Measurements from ENCODE around the gene RNF130. TPM values are rescaled to one million over a fixed set of nuclear protein-coding genes. Genes with fewer than 3 reads are reported as not detected.

Gene RNF130
- total RNA-seq, 1 donor from 2014 or later: 103 TPM

DNA sequence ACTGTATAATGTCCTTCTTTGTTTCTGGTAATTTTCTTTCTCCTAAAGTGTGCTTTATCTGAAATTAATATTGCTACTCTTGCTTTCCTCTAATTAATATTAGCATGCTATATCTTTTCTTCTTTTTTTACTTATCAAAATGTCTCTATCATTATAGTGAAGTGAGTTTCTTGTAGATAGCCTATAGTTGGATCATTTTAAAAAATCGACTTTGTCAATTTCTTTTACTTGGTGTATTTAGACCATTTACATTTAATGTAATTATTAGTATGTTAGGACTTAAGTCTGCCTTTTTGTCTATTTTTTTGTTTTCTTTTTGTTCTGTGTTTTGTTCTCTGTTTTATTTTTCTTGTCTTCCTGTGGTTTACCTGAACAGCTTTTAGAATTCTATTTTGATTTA, 35.4 kb upstream of the RNF130 start:
- DNase-seq (ENCODE audit: extremely low spot score in 2 of 2): no peak
- TF ChIP-seq, protein P1, sequence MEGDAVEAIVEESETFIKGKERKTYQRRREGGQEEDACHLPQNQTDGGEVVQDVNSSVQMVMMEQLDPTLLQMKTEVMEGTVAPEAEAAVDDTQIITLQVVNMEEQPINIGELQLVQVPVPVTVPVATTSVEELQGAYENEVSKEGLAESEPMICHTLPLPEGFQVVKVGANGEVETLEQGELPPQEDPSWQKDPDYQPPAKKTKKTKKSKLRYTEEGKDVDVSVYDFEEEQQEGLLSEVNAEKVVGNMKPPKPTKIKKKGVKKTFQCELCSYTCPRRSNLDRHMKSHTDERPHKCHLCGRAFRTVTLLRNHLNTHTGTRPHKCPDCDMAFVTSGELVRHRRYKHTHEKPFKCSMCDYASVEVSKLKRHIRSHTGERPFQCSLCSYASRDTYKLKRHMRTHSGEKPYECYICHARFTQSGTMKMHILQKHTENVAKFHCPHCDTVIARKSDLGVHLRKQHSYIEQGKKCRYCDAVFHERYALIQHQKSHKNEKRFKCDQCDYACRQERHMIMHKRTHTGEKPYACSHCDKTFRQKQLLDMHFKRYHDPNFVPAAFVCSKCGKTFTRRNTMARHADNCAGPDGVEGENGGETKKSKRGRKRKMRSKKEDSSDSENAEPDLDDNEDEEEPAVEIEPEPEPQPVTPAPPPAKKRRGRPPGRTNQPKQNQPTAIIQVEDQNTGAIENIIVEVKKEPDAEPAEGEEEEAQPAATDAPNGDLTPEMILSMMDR (IDR thresholded peaks at IDR 0.05): no peak
- Histone ChIP-seq H3K9me3 (peaks cover 13% of the 10 kb centered on the region), H3K4me3 (no peak overlapping the region), H3K27me3 (no peaks in the 10 kb centered on the region), H3K36me3 (no peaks in the 10 kb centered on the region), H3K4me1 (no peaks in the 10 kb centered on the region), H3K27ac (no peak overlapping the region)
- intact Hi-C loops (cut with DNase I): no loop called here

DNA sequence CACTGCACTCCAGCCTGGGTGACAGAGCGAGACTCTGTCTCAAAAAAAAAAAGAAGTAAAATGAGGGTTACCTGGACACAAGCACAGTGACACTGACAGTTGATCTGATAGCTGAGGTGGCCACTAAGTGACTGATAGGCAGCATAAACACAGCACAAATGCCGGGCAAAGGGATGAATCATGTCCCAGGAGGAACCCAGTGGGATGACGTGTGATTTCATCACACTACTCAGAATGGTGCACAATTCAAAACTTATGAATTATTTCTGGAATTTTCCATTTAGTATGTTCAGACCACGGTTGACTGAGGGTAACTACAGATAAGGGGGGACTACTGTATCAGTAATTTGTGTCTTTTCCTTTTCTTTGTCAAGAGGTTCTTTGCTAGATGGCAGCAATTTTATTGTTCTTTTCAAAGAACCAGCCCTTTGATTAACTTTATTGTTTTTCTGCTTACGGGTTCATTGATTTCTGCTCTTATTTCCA, 34.3 kb upstream of the RNF130 start:
- Histone ChIP-seq H3K4me1 (no peaks in the 10 kb centered on the region), H3K4me3 (no peak overlapping the region), H3K36me3 (no peaks in the 10 kb centered on the region), H3K27ac (no peak overlapping the region), H3K27me3 (no peaks in the 10 kb centered on the region), H3K9me3 (peaks cover 13% of the 10 kb centered on the region)
- no peak for DNase-seq (ENCODE audit: extremely low spot score in 2 of 2)
- TF ChIP-seq POLR2AphosphoS5 (IDR thresholded peaks at IDR 0.05; ENCODE audit: insufficient read depth in 1 of 2, low read depth in 1 of 2) (no peak), POLR2A (IDR thresholded peaks at IDR 0.05) (no peak)
- intact Hi-C loops (cut with DNase I): no loop called here

DNA sequence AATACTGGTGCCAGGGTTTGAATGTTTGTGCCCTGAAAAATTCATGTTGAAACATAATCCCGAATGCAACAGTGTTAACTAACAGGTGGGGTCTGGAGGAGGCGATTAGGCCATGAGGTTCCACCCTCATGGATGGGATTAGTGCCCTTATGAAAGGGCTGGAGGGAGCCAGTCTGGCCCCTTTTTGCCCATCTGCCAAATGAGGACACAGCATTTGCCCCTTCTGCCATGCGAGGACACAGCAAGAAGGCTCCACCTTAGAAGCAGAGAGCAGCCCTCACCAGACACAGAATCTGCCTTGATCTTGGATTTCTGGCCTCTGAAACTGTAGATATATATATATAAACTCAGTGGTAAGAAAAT, 32.6 kb upstream of the RNF130 start:
- H3K4me1 ChIP-seq: no peaks in the 10 kb centered on the region
- TF ChIP-seq POLR2A (IDR thresholded peaks at IDR 0.05) (no peak), POLR2AphosphoS5 (IDR thresholded peaks at IDR 0.05; ENCODE audit: insufficient read depth in 1 of 2, low read depth in 1 of 2) (no peak)
- TF ChIP-seq, protein P1 (IDR thresholded peaks at IDR 0.05): no peak
- intact Hi-C loops (cut with DNase I): no loop called here
- DNase-seq (ENCODE audit: extremely low spot score in 2 of 2): no peak
- H3K9me3 ChIP-seq: peaks cover 13% of the 10 kb centered on the region
- H3K36me3 ChIP-seq: no peaks in the 10 kb centered on the region
- no peak overlapping the region for H3K4me3 ChIP-seq
- no peak overlapping the region for H3K27ac ChIP-seq
- no peaks in the 10 kb centered on the region for H3K27me3 ChIP-seq

DNA sequence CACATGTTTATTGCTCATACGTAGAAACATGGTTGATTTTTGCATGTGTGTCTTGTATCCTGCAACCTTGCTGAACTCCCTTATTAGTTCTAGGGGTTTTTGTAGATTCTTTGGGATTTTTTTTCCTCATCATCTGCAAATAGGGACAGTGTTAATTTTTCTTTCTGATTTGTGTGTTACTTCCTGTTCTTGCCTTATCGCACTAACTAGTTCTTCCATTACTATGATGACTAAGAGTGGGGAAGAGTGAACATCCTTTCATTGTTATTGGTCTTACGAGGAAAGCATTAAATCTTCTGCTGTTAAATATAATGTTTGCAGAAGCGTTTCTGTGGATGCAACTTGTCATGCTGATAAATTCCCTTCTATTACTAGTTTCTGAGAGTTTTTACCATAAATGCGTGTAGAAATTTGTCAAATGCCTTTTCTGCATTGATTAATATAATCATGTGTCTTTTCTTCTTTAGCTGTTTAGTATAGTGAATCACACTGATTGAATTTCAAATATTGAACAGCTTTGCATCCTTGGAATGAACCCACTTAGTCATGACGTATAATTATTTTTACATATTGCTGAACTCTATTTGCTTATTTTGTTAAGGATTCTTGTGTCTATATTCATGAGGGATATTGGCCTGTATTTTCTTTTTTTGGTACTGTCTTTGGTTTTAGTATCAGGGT, 32.1 kb upstream of the RNF130 start:
- intact Hi-C loops (cut with DNase I): no loop called here
- Histone ChIP-seq H3K4me3 (no peak overlapping the region), H3K27ac (no peak overlapping the region), H3K4me1 (no peaks in the 10 kb centered on the region), H3K36me3 (no peaks in the 10 kb centered on the region), H3K9me3 (peaks cover 13% of the 10 kb centered on the region), H3K27me3 (no peaks in the 10 kb centered on the region)
- TF ChIP-seq POLR2AphosphoS5 (IDR thresholded peaks at IDR 0.05; ENCODE audit: insufficient read depth in 1 of 2, low read depth in 1 of 2) (no peak), POLR2A (IDR thresholded peaks at IDR 0.05) (no peak)
- TF ChIP-seq, protein P1 (IDR thresholded peaks at IDR 0.05): no peak
- DNase-seq (ENCODE audit: extremely low spot score in 2 of 2): no peak

DNA sequence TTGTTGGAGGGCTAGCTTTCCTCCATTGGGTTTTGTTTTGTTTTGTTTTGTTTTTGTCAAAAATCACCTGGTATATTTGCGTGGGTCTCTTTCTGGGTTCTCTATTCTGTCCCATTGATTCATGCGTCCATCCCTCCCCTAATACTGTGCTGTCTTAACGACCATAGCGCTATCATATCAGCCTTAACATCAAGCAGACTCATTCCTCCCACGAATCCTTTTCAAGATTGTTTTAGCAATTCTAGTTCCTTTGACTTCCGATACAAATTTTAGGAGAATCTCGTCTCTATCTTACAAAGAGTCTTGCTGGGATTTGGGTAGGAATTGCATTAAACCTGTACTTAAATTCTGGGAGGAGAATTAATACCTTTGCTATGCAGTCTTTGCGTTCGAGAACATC, 31.1 kb upstream of the RNF130 start:
- H3K9me3 ChIP-seq: peaks cover 10% of the 10 kb centered on the region
- TF ChIP-seq POLR2AphosphoS5 (IDR thresholded peaks at IDR 0.05; ENCODE audit: insufficient read depth in 1 of 2, low read depth in 1 of 2): no peak
- H3K4me3 ChIP-seq: no peak overlapping the region
- no peaks in the 10 kb centered on the region for H3K36me3 ChIP-seq
- intact Hi-C loops (cut with DNase I): no loop called here
- H3K27me3 ChIP-seq: no peaks in the 10 kb centered on the region
- no peak for DNase-seq (ENCODE audit: extremely low spot score in 2 of 2)
- no peak overlapping the region for H3K27ac ChIP-seq
- no peaks in the 10 kb centered on the region for H3K4me1 ChIP-seq

DNA sequence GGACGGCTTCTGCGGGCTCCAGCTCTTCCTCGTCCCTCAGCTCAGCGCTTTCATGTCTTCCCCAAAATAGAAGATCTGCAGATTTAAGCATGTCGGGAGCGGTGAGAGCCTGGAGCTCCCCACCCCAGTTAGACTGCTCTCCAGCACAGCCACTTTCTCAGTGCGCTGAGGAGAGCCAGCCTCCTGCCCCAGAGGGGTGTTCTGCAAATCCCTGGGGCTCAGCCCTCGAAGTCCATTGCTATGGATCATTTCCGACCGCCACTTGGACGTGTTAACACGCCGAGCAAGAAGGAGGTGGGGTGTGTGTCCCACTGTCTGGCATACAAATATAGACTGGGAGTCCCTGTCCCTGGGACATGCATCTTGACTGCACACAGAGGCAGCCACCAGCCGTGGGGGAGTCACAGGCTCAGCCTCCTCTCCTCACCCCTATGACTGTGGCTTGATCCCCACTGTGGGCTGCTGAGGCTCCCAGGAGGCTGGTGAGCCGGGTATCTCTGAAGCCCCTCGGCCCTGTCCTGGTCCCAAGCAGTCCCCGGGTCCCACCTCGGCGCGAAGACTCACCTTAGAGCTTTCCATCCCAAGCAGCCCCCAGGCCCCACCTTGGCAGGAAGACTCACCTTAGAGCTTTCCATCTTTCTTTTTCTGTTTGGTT, 30.0 kb upstream of the RNF130 start:
- H3K27me3 ChIP-seq: no peaks in the 10 kb centered on the region
- intact Hi-C loops (cut with DNase I): no loop called here
- no peak for DNase-seq (ENCODE audit: extremely low spot score in 2 of 2)
- no peaks in the 10 kb centered on the region for H3K9me3 ChIP-seq
- H3K4me3 ChIP-seq: no peak overlapping the region
- TF ChIP-seq, protein P1 (IDR thresholded peaks at IDR 0.05): no peak
- no peak for TF ChIP-seq POLR2A (IDR thresholded peaks at IDR 0.05)
- no peak for TF ChIP-seq POLR2AphosphoS5 (IDR thresholded peaks at IDR 0.05; ENCODE audit: insufficient read depth in 1 of 2, low read depth in 1 of 2)
- no peaks in the 10 kb centered on the region for H3K36me3 ChIP-seq
- H3K27ac ChIP-seq: no peak overlapping the region
- no peaks in the 10 kb centered on the region for H3K4me1 ChIP-seq

All from vagina (tissue), 2 donors.